ENCODE measurements around the gene MYO16.

MYO16 gene

DNA sequence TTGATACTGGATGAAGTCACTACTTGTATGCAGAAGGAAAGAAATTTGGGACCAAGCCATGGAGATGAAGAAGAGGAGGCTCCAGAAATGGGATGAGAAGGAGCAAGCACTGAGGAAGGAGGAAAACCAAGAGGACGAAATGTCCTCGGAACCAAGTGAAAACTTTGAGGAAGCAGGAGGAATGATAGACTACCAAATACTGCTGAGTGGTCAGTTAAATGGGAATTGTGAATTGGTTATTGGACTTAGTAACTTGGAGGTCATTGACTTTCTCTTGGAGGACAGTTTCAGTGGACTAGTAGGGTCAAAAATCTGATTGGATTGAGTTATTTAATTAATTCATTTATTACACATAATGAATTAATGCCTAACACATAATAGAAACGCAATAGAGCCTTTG is 167.9 kb downstream of the MYO16 start:
- no peak for DNase-seq (ENCODE audit: low read depth)

- no peak for DNase-seq (ENCODE audit: low read depth)
Observed at GRCh38 chr13:108807841-108808240, 178.4 kb downstream of the MYO16 start.

DNA sequence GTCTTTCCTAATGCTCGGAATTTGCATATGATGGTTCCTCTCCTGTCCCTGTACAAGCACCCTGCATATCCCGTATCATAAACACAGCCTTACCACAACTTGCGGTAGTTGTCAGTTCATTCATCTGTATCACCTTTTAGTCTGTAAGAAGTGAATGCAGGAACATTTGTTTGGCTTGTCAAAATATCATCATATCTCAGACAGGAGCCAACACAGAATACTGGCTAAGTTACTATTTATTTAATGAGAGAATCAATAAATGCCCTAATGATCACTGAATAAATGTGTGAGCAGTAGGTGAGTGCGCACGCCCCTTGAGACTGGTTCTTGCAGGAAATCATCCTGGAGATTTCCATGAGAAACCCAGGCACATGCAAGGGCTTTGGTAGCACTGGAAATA is 182.8 kb downstream of the MYO16 start:
- no peak for DNase-seq (ENCODE audit: low read depth)

GRCh38 chr13:108812661-108813060 is 183.2 kb downstream of the MYO16 start:
- no peak for DNase-seq (ENCODE audit: low read depth)

GRCh38 chr13:108813587-108814170 is 184.3 kb downstream of the MYO16 start:
- DNase-seq (ENCODE audit: low read depth) = no peak

GRCh38 chr13:108816375-108816774 is 187.0 kb downstream of the MYO16 start:
- no peak for DNase-seq (ENCODE audit: low read depth)

DNA sequence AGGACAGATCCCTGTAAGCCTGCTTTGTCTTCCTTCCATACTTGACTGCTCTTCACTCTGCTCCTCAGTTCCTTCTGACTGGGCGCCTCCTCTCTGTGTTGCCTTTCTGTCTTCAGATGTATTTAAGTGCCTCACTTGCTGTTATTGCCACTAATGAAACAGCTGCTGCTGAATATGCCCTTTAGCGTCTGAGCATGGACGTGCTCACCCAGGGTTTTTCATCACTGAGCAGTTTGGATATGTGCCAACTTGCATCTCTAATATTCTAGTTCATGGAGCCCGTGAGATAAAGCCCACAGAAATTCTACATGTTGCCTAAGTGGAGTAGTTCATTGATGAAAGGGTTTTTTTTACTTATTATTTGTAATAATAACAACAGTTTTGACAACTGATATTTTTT is 198.2 kb downstream of the MYO16 start:
- DNase-seq (ENCODE audit: low read depth) = no peak

DNA sequence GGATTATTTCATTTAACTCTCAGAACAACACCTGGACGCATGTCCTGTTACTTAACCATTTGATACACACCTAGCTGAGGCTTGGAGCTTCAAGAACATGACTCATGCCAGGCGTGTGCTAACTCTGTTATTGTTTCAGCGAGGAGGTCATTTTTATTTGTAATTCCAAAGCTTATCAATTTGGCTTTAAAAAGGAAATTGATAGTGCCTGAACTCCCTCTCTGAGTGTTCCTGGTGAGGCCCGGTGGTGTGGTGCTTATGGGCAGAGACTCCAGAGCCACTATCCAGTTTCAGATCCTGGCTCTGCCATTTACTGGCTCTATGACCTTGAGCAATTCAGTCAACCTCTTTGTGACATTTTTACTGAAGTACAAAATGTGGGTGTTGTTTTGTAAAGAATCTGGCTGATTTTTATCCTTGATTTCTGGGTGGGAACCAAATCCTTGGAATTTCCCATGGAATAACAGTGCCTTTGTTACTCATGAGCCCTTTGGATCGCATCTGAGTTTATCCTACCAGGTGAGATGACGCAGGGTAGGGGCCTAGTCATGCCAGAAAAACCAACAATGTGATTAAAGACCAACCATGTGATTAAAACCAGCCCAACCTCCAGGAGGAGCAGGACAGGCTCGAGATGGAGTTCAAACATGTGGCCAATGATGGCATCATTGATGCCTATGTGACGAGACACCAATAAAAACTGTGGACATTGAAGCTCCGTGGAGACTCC is 198.8 kb downstream of the MYO16 start:
- no peak for DNase-seq (ENCODE audit: low read depth)

GRCh38 chr13:108830916-108831315 is 201.5 kb downstream of the MYO16 start:
- DNase-seq (ENCODE audit: low read depth) = no peak

DNA sequence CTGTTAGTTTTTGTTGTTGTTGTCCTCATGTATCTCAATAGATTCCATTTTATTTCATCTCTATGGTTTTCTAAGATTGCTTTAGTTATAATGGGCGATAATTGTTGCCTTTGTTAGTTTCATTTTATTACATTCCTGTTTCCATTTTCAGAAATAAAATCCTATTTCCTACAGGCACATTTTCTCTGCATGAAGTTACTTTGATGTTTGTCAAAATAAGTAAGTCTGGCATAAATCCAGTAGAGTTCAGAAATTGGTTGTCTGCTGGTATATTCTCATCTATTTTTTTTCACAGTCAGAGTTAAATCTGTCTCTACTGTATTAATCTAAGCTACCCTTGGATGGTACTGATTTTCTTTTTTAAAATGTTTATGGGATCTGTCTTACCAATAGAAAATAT is 204.1 kb downstream of the MYO16 start:
- DNase-seq (ENCODE audit: low read depth) = no peak

- DNase-seq (ENCODE audit: low read depth) = no peak
Observed at GRCh38 chr13:108834193-108834592, 204.8 kb downstream of the MYO16 start.

DNA sequence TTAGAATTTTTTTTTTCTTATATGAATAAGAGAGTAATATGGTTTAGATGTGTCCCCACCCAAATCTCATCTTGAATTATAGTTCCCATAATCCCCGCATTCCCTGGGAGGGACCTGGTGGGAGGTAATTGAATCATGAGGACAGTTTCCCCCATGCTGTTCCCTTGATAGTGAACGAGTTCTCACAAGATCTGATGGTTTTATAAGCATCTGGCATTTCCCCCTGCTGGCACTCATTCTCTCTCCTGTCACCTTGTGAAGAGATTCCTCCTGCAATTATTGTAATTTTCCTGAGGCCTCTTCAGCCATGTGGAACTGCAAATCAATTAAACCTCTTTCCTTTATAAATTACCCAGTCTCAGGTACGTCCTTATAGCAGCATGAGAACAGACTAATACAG is 205.7 kb downstream of the MYO16 start:
- no peak for DNase-seq (ENCODE audit: low read depth)

DNA sequence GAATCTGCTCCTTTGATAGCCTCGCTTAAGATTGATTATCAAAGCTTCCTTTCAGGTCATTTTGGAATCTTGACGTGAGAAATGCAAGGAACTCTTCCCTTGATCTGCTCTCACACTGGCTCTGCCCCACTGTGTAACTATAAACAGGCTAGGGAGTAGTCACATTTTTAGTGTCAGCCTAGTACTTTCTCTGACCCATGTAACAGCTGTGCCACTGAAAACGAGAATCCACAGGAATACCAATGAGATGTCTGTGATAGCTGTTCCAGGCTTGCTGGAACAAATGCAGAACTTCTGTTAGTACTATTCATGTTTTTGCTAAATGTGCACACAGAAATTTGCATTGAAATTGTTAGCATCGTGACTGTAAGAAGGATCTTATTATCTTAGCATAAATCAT is 221.3 kb downstream of the MYO16 start:
- no peak for DNase-seq (ENCODE audit: low read depth)

DNA sequence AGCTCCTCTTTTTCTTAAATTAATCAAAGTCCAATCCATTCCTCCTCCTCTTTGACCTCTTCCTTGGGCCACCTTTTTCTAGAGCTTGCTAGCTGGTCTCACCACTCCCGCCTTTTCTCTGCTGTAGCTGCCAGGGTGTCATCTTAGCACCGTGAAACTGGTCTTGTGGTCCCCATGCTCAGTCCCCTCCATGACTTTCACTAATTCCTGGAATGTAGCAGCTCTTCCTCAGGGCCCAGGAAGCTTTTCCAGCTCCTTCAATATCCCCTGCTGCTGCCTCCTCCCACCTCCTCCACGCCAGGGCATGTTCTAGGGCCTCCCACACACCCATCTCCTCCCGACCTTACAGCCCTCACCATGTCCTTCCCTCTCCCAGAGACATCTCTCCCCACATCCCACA is 222.2 kb downstream of the MYO16 start:
- DNase-seq (ENCODE audit: low read depth) = no peak

DNA sequence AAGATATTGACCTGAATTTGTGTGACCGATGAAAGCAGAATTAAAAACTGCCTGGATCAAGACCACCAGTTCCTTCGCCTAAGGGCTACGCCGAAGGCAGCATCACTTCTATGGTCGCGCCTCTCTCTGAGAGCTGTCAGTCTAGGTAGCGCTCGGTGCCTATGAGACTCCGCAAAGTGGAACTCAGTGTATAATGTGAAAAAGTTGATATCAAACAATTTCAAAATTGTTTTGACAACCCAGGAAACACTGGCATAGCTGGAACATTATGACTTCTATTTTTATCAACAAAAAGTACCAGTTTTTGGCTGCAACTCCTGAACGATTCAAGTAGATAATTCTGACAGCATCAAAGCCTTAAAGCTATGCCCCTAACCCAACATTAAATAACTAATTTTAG is 223.6 kb downstream of the MYO16 start:
- no peak for DNase-seq (ENCODE audit: low read depth)

GRCh38 chr13:108855737-108856387 is 226.5 kb downstream of the MYO16 start:
- no peak for DNase-seq (ENCODE audit: low read depth)

- no peak for DNase-seq (ENCODE audit: low read depth)
Observed at GRCh38 chr13:108858676-108859075, 229.3 kb downstream of the MYO16 start.

DNA sequence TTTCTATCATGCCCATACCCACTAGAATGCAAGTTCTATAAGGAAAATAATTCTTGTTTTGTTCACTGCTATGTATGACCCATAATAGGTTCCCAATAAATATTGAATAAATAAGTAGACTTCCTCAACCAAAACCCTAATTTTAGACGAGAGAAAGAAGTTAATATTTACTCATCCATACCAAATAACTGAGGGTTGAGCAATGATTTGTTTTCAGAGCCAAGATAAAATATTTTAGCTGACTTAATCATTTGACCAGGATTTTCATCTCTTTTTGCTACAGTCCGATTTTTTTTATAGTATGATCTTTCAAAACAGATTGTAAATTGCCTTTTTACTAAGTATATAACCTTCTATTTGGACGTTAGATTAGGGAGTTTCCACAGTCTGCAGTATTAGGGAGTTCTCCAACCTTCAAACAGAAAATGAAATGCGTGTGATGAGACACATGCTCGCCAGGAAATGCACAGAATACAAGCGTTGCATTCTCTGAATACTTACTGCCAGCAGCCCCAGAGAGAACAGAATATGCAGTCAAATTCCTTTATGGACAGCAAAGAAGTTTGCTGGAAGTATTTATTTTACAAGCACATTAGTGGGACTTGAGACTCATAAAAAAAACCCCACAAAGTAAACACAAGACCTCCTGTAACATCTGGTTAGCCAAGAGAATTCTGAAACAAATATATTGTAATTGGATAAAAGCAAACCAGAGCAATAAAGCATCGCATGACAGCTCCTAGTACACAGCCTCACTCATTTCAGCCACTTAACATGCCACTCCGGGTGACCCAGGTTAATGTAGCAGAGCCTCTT is 230.0 kb downstream of the MYO16 start:
- DNase-seq (ENCODE audit: low read depth) = no peak

DNA sequence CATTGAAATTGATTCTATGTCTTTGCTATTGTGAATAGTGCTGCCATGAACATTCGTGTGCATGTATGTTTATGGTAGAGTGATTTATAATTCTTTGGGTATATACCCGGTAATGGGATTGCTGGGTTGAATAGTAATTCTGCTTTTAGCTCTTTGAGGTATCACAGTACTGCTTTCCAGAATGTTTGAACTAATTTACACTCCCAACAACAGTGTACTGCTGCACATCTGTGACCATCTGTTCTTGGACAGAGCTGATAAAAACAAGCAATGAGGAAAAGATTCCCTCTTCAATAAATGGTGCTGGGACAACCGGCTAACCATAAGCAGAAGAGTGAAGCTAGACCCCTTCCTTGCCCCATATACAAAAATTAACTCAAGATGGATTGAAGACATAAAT is 231.0 kb downstream of the MYO16 start:
- no peak for DNase-seq (ENCODE audit: low read depth)

- no peak for DNase-seq (ENCODE audit: low read depth)
Observed at GRCh38 chr13:108877300-108877699, 247.9 kb downstream of the MYO16 start.

GRCh38 chr13:108878732-108879131 is 249.3 kb downstream of the MYO16 start:
- DNase-seq (ENCODE audit: low read depth) = no peak

DNA sequence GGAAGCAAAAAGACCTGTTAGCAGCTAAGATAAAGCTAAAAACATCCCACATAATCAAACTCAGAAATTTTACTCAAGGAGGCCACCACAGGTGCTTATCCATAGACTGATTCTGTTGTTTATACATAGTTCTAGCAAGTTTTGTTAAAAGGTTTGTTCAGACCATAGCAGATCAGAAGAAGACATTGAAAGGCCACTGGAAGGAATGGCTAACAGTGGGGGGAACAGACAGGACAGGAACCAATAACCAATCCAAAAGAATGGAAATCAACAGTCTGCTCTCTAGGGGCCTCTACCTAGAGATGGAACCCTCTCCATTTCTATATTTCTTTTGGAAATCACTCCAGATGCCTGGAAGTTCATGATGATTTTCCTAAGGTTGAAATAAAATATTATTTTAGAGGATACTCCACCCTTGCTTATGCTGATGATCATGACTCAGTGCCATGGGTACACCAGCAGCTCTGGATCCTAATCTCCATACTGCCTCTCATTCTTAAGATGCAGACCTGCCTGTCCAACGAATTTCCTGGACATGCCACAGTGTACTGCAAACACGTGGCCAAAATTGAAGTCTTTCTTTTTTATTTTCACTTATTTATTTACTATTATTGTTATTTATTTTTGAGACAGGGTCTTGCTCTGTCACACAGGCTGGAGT is 260.0 kb downstream of the MYO16 start:
- DNase-seq (ENCODE audit: low read depth) = no peak

Measured in activated gamma-delta T cell treated with anti-CD3 and anti-CD28 coated beads, Interleukin-2, amount 50 U/mL, for 16 hours (primary cell).